B cell (primary cell): ENCODE results near the gene EFCAB8.

Experiments used
- EZH2 ChIP-seq: IDR thresholded peaks from 2 replicates; pipeline ENCODE4 v1.6.1; 2012; ENCODE audit warnings: borderline replicate concordance, low read depth, mild to moderate bottlenecking, moderate library complexity, low read length; ENCODE audit not compliant: insufficient read depth, poor library complexity, severe bottlenecking
- TF ChIP-seq, protein P1 (sequence below): fragments of 200-600 bp; IDR thresholded peaks from one replicate; pipeline ENCODE4 v1.8.0; 2022; ENCODE audit warnings: antibody characterized with exemption, mild to moderate bottlenecking

GRCh38 chr20:32810941-32811340 lies 47.8 kb upstream of the EFCAB8 start:
- TF ChIP-seq, protein P1, sequence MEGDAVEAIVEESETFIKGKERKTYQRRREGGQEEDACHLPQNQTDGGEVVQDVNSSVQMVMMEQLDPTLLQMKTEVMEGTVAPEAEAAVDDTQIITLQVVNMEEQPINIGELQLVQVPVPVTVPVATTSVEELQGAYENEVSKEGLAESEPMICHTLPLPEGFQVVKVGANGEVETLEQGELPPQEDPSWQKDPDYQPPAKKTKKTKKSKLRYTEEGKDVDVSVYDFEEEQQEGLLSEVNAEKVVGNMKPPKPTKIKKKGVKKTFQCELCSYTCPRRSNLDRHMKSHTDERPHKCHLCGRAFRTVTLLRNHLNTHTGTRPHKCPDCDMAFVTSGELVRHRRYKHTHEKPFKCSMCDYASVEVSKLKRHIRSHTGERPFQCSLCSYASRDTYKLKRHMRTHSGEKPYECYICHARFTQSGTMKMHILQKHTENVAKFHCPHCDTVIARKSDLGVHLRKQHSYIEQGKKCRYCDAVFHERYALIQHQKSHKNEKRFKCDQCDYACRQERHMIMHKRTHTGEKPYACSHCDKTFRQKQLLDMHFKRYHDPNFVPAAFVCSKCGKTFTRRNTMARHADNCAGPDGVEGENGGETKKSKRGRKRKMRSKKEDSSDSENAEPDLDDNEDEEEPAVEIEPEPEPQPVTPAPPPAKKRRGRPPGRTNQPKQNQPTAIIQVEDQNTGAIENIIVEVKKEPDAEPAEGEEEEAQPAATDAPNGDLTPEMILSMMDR = no peak
- TF ChIP-seq EZH2 = no peak
